GM23248 (cell line): Measurements from ENCODE around the gene SRPK1. TPM values are rescaled to one million over a fixed set of nuclear protein-coding genes. Genes with fewer than 3 reads are reported as not detected.

Experiments used
- DNase-seq: peaks from one replicate; pipeline ENCODE4 v3.0.0-alpha.2; 2015
- H2AFZ ChIP-seq: fragments of 200-600 bp; sonication (generic); 2 replicates; pipeline ENCODE4 v1.6.1; 2016; ENCODE audit warnings: antibody characterized with exemption
- H3F3A ChIP-seq: fragments of 200-600 bp; sonication (generic); 2 replicates; pipeline ENCODE4 v1.6.1; 2016; ENCODE audit warnings: mild to moderate bottlenecking, antibody characterized with exemption, mixed run types; ENCODE audit not compliant: insufficient read depth
- H3K27ac ChIP-seq: fragments of 200-600 bp; sonication (generic); 2 replicates; pipeline ENCODE4 v1.5.1; 2016; ENCODE audit warnings: mild to moderate bottlenecking
- H3K27me3 ChIP-seq: fragments of 200-600 bp; sonication (generic); replicated peaks from 2 replicates; pipeline ENCODE4 v1.6.1; 2016; ENCODE audit warnings: mild to moderate bottlenecking; ENCODE audit not compliant: insufficient read depth
- H3K36me3 ChIP-seq: fragments of 200-600 bp; sonication (generic); 2 replicates; pipeline ENCODE4 v1.6.1; 2016; ENCODE audit warnings: low read depth, mild to moderate bottlenecking
- H3K4me1 ChIP-seq: fragments of 200-600 bp; sonication (generic); 2 replicates; pipeline ENCODE4 v1.6.1; 2016; ENCODE audit warnings: mild to moderate bottlenecking; ENCODE audit not compliant: insufficient read depth
- H3K4me2 ChIP-seq: fragments of 200-600 bp; sonication (generic); one replicate; pipeline ENCODE4 v1.6.1; 2016; ENCODE audit warnings: mild to moderate bottlenecking; ENCODE audit not compliant: unreplicated experiment
- H3K4me3 ChIP-seq: fragments of 200-600 bp; sonication (generic); 2 replicates; pipeline ENCODE4 v1.5.1; 2016; ENCODE audit warnings: mild to moderate bottlenecking
- H3K79me2 ChIP-seq: fragments of 200-600 bp; sonication (generic); 2 replicates; pipeline ENCODE4 v1.6.1; 2016; ENCODE audit warnings: mild to moderate bottlenecking; ENCODE audit not compliant: insufficient read depth
- H3K9ac ChIP-seq: fragments of 200-600 bp; sonication (generic); 2 replicates; pipeline ENCODE4 v1.6.1; 2016; ENCODE audit warnings: mild to moderate bottlenecking
- H3K9me2 ChIP-seq: fragments of 200-600 bp; sonication (generic); 2 replicates; pipeline ENCODE4 v1.6.1; 2016; ENCODE audit warnings: mixed run types, mild to moderate bottlenecking, moderate library complexity; ENCODE audit not compliant: insufficient read depth
- H3K9me3 ChIP-seq: fragments of 200-600 bp; sonication (generic); one replicate; pipeline ENCODE4 v1.6.1; 2017; ENCODE audit warnings: low read depth
- H4K20me1 ChIP-seq: fragments of 200-600 bp; sonication (generic); 2 replicates; pipeline ENCODE4 v1.6.0; 2016; ENCODE audit not compliant: insufficient read depth
- EZH2 ChIP-seq: fragments of 200-600 bp; sonication (generic); IDR thresholded peaks from 2 replicates; pipeline ENCODE4 v1.6.1; 2018; ENCODE audit warnings: antibody characterized with exemption, mild to moderate bottlenecking; ENCODE audit not compliant: insufficient read depth, poor library complexity, severe bottlenecking
- EZH2phosphoT487 ChIP-seq: fragments of 200-600 bp; sonication (generic); IDR thresholded peaks from 2 replicates; pipeline ENCODE4 v1.6.1; 2018; ENCODE audit warnings: antibody characterized with exemption, moderate library complexity, mild to moderate bottlenecking, low read depth; ENCODE audit not compliant: insufficient read depth
- WGBS, 2 experiments: methylation state at CpG; one replicate each; pipeline ENCODE4 v1.1.6; 2015 to 2017; ENCODE audit warnings: low lambda C conversion rate in 2 of 2, low coverage in 1 of 2; ENCODE audit errors: missing lambda C conversion rate in 2 of 2; 5-methylcytosine and 5-hydroxymethylcytosine counted together
- in situ Hi-C: fragments of 300-500 bp; cut with MboI; formaldehyde crosslinking; loops from 2 replicates; pipeline ENCODE4 v1.15.0; 2020
- polyA plus RNA-seq: library from polyadenylated mRNA; unstranded; fragments of >200 nt; fragmentation: Nextera tagmentation; extraction: Ambion mirVana; gene quantifications from 2 replicates; pipeline ENCODE4 v1.2.1, GENCODE V29; 2016
- total RNA-seq: library from RNA; depleted of rRNA; stranded (reverse); fragments of >200 nt; shearing (Covaris generic); gene quantifications from 2 replicates; pipeline ENCODE4 v1.2.3, GENCODE V29; 2014; rRNA removed

The SRPK1 gene
- total and polyA plus RNA-seq, 2 experiments from 2014 or later, result 28.9 to 44.4 TPM

GRCh38 chr6:35786810-35787209, 134.1 kb downstream of the SRPK1 start:
- H3K9me3 ChIP-seq, result no peaks in the 10 kb centered on the region
- H2AFZ ChIP-seq, result no peak overlapping the region
- H3F3A ChIP-seq, result no peaks in the 10 kb centered on the region
- peak; percentile 48 for DNase-seq
- H3K9ac ChIP-seq, result no peak overlapping the region
- WGBS, 2 experiments, result 33 to 50% methylated on average over 25 of the region's 25 CpGs
- no peak overlapping the region for H3K4me3 ChIP-seq
- no peak overlapping the region for H3K27ac ChIP-seq
- no peak overlapping the region for H3K4me2 ChIP-seq
- H3K4me1 ChIP-seq, result no peaks in the 10 kb centered on the region
- in situ Hi-C loops, result no loop called here
- no peaks in the 10 kb centered on the region for H4K20me1 ChIP-seq
- H3K9me2 ChIP-seq, result no peaks in the 10 kb centered on the region
- peaks cover 46% of the 10 kb centered on the region for H3K27me3 ChIP-seq
- no peaks in the 10 kb centered on the region for H3K79me2 ChIP-seq
- TF ChIP-seq EZH2 (no peak), EZH2phosphoT487 (no peak)
- no peaks in the 10 kb centered on the region for H3K36me3 ChIP-seq

- no peak for DNase-seq
- Histone ChIP-seq H3K27me3 (peaks cover 46% of the 10 kb centered on the region), H3K4me1 (no peaks in the 10 kb centered on the region), H3K9me3 (no peaks in the 10 kb centered on the region), H3K9me2 (no peaks in the 10 kb centered on the region), H3K4me3 (no peak overlapping the region), H3K4me2 (no peak overlapping the region), H3F3A (no peaks in the 10 kb centered on the region), H3K36me3 (no peaks in the 10 kb centered on the region), H4K20me1 (no peaks in the 10 kb centered on the region), H3K79me2 (no peaks in the 10 kb centered on the region), H3K9ac (no peak overlapping the region), H3K27ac (no peak overlapping the region), H2AFZ (no peak overlapping the region)
- TF ChIP-seq EZH2 (no peak), EZH2phosphoT487 (no peak)
- WGBS, 2 experiments, result 45 to 50% methylated on average over 2 of the region's 2 CpGs
- in situ Hi-C loops, result no loop called here
Measured at GRCh38 chr6:35786272-35786671, 134.6 kb downstream of the SRPK1 start.

GRCh38 chr6:35784200-35784599, 136.7 kb downstream of the SRPK1 start:
- H3K9me2 ChIP-seq, result no peaks in the 10 kb centered on the region
- H3K27me3 ChIP-seq, result peaks cover 30% of the 10 kb centered on the region
- in situ Hi-C loops, result no loop called here
- no peaks in the 10 kb centered on the region for H3F3A ChIP-seq
- WGBS, 2 experiments, result 43 to 65% methylated on average over 2 of the region's 2 CpGs
- no peaks in the 10 kb centered on the region for H3K79me2 ChIP-seq
- no peaks in the 10 kb centered on the region for H3K36me3 ChIP-seq
- H3K9me3 ChIP-seq, result no peaks in the 10 kb centered on the region
- DNase-seq, result no peak
- no peak overlapping the region for H3K27ac ChIP-seq
- H4K20me1 ChIP-seq, result no peaks in the 10 kb centered on the region
- no peak for TF ChIP-seq EZH2
- TF ChIP-seq EZH2phosphoT487, result no peak
- H3K9ac ChIP-seq, result no peak overlapping the region
- H3K4me2 ChIP-seq, result no peak overlapping the region
- H3K4me3 ChIP-seq, result no peak overlapping the region
- H2AFZ ChIP-seq, result no peak overlapping the region
- H3K4me1 ChIP-seq, result no peaks in the 10 kb centered on the region

Other genes with a start within 250 kb of the SRPK1 start
- 1.9 and 3.6 TPM in 2 replicates for gene FKBP5, start 232.2 kb downstream of the SRPK1 start, total RNA-seq
- gene FKBP5, start 232.2 kb downstream of the SRPK1 start, polyA plus RNA-seq, result 6.3 and 6.9 TPM in 2 replicates
- not detected in 2 replicates for gene ARMC12, start 184.1 kb downstream of the SRPK1 start, total RNA-seq
- gene ARMC12, start 184.1 kb downstream of the SRPK1 start, polyA plus RNA-seq, result 0.15 and 0.26 TPM in 2 replicates
- not detected in 2 replicates for gene CLPSL2, start 144.5 kb downstream of the SRPK1 start, total RNA-seq
- not detected in 2 replicates for gene CLPSL2, start 144.5 kb downstream of the SRPK1 start, polyA plus RNA-seq
- gene CLPSL1, start 140.1 kb downstream of the SRPK1 start, total RNA-seq, result not detected in 2 replicates
- gene CLPSL1, start 140.1 kb downstream of the SRPK1 start, polyA plus RNA-seq, result not detected in 2 replicates
- gene CLPS, start 123.8 kb downstream of the SRPK1 start, total RNA-seq, result not detected in 2 replicates
- not detected in 2 replicates for gene CLPS, start 123.8 kb downstream of the SRPK1 start, polyA plus RNA-seq
- gene LHFPL5, start 115.7 kb downstream of the SRPK1 start, total RNA-seq, result not detected in 2 replicates
- gene LHFPL5, start 115.7 kb downstream of the SRPK1 start, polyA plus RNA-seq, result not detected in 2 replicates
- gene SLC26A8, start 103.5 kb upstream of the SRPK1 start, total RNA-seq, result not detected in 2 replicates
- not detected in 2 replicates for gene SLC26A8, start 103.5 kb upstream of the SRPK1 start, polyA plus RNA-seq
- gene MAPK14, start 106.7 kb upstream of the SRPK1 start, total RNA-seq, result 45.0 and 75.2 TPM in 2 replicates
- 26.8 and 27.0 TPM in 2 replicates for gene MAPK14, start 106.7 kb upstream of the SRPK1 start, polyA plus RNA-seq
- gene MAPK13, start 209.4 kb upstream of the SRPK1 start, total RNA-seq, result 3.0 and 6.6 TPM in 2 replicates
- 2.9 and 3.2 TPM in 2 replicates for gene MAPK13, start 209.4 kb upstream of the SRPK1 start, polyA plus RNA-seq